ENCODE measurements around the gene GBGT1.

DNA sequence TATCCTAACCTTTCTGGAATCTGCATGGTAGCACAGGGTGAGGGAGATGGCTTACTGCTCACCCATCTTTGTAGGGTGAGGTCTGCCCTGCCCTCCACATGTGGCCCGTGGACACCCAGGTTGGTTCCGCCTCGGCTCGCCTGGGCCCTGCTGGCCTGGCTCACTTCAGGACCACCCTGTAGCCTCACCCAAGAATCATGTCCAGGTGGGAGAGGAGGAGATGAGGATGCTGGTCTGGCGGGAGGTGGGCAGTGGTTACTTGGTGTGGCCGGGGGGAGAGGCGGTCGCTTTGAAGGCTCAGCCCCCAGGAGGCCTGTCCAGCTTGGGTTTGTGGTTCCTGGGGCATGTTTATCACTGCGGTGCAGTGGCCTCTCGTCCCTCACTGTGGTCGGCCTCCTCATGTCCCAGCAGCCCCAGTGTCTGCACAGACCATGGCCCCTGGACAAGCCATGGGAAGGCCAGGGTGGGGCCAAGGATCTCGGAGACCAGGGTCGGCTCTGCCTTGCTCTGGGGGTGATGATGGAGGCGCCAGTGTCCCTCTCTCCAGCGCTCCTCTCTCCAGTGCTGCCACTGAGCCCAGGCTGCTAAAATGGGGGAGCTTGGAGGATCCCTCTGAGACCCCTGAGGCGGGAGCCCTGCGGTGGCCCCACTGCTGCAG, 40.8 kb upstream of the GBGT1 start:
- TF ChIP-seq, protein P1, sequence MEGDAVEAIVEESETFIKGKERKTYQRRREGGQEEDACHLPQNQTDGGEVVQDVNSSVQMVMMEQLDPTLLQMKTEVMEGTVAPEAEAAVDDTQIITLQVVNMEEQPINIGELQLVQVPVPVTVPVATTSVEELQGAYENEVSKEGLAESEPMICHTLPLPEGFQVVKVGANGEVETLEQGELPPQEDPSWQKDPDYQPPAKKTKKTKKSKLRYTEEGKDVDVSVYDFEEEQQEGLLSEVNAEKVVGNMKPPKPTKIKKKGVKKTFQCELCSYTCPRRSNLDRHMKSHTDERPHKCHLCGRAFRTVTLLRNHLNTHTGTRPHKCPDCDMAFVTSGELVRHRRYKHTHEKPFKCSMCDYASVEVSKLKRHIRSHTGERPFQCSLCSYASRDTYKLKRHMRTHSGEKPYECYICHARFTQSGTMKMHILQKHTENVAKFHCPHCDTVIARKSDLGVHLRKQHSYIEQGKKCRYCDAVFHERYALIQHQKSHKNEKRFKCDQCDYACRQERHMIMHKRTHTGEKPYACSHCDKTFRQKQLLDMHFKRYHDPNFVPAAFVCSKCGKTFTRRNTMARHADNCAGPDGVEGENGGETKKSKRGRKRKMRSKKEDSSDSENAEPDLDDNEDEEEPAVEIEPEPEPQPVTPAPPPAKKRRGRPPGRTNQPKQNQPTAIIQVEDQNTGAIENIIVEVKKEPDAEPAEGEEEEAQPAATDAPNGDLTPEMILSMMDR (IDR thresholded peaks at IDR 0.05; ENCODE audit: low read length), result no peak
- no peak for TF ChIP-seq EZH2 (IDR thresholded peaks at IDR 0.05; ENCODE audit: borderline replicate concordance, low read length)

Measured in OCI-LY1 (cell line).